NT2/D1 (cell line): ENCODE measurements around the gene SYNE4.

Source experiments
- YY1 ChIP-seq: IDR thresholded peaks from 2 replicates; pipeline ENCODE4 v1.6.1; 2011; ENCODE audit not compliant: insufficient read length, insufficient read depth
- ZNF274 ChIP-seq: IDR thresholded peaks from 2 replicates; pipeline ENCODE4 v1.6.1; 2011; ENCODE audit warnings: mild to moderate bottlenecking, low read depth, low read length

- TF ChIP-seq ZNF274 (no peak), YY1 (no peak)
Observed at GRCh38 chr19:35959968-35960320, 48.7 kb downstream of the SYNE4 start.
